Suprapubic skin (tissue), 4 donors: ENCODE data around the gene RPL7A. TPM values are rescaled to one million over a fixed set of nuclear protein-coding genes. Genes with fewer than 3 reads are reported as not detected.
"Not testable (repeated sequence)": the region's sequence is repeated elsewhere in the genome, so short reads cannot be mapped to it uniquely, and the experiment has no call there.

Source experiments
- DNase-seq, 2 donors: peaks; one replicate each; pipeline ENCODE4 v3.0.0-alpha.2; 2019; ENCODE audit warnings: low spot score in 2 of 2
- H3K27ac ChIP-seq: fragments of 200-600 bp; sonication (generic); one replicate; pipeline ENCODE4 v1.5.1; 2019
- H3K27me3 ChIP-seq: fragments of 200-600 bp; sonication (generic); one replicate; pipeline ENCODE4 v1.5.1; 2019
- H3K36me3 ChIP-seq: fragments of 200-600 bp; sonication (generic); one replicate; pipeline ENCODE4 v1.5.1; 2019
- H3K4me1 ChIP-seq: fragments of 200-600 bp; sonication (generic); one replicate; pipeline ENCODE4 v1.5.1; 2019
- H3K4me3 ChIP-seq: fragments of 200-600 bp; sonication (generic); one replicate; pipeline ENCODE4 v1.5.1; 2019; ENCODE audit warnings: mild to moderate bottlenecking
- H3K9me3 ChIP-seq: fragments of 200-600 bp; sonication (generic); one replicate; pipeline ENCODE4 v1.5.1; 2019
- CTCF ChIP-seq, 2 donors: fragments of 200-600 bp in 1 of 2; fragments of 450-650 bp in 1 of 2; sonication (generic) in 1 of 2; IDR thresholded peaks; one replicate each; pipeline ENCODE4 v1.5.1; 2016 to 2019; ENCODE audit warnings: antibody characterized with exemption in 2 of 2, mild to moderate bottlenecking in 1 of 2, moderate library complexity in 1 of 2
- EP300 ChIP-seq: sonication (generic); formaldehyde crosslinking; IDR thresholded peaks from one replicate; pipeline ENCODE4 v1.6.1; 2017; ENCODE audit warnings: antibody characterized with exemption
- POLR2A ChIP-seq, 2 donors: fragments of 450-650 bp; IDR thresholded peaks; one replicate each; pipeline ENCODE4 v1.6.1; 2017; ENCODE audit warnings: antibody characterized with exemption in 2 of 2, mild to moderate bottlenecking in 2 of 2, moderate library complexity in 2 of 2
- POLR2AphosphoS5 ChIP-seq, 3 donors: sonication (generic); formaldehyde crosslinking; IDR thresholded peaks; one replicate each; pipeline ENCODE4 v1.6.1; 2017; ENCODE audit warnings: antibody characterized with exemption in 3 of 3
- WGBS: methylation state at CpG from one replicate; pipeline ENCODE4 v1.1.5; 2018; 5-methylcytosine and 5-hydroxymethylcytosine counted together
- total RNA-seq, 4 donors: library from RNA; depleted of rRNA; stranded (reverse); fragments of >200 nt; gene quantifications; one replicate each; pipeline ENCODE4 v1.1.0, GENCODE V29; 2016

RPL7A gene
- total RNA-seq: 1,000 to 10,000 TPM; 1,468 to 3,048 (median 2,531) TPM

- Histone ChIP-seq H3K9me3 (no peaks in the 10 kb centered on the region), H3K4me1 (peaks cover 41% of the 10 kb centered on the region), H3K36me3 (peaks cover 63% of the 10 kb centered on the region), H3K27ac (peak within 1 kb of the TSS; percentile 94), H3K27me3 (no peaks in the 10 kb centered on the region), H3K4me3 (peak within 1 kb of the TSS; percentile 97)
- under 1% methylated on average over 41 of the region's 64 CpGs for WGBS
- peak; percentile 94 to 97 for DNase-seq
- TF ChIP-seq CTCF (IDR thresholded peaks at IDR 0.05): peak in 1 of 2 donors; percentile 15
- peak; percentile 87 for TF ChIP-seq POLR2A (IDR thresholded peaks at IDR 0.05)
- TF ChIP-seq POLR2AphosphoS5 (IDR thresholded peaks at IDR 0.05): peak; percentile 88 to 99 (median 97)
- TF ChIP-seq EP300: no peak
Measured at GRCh38 chr9:133347985-133348717, at the start of gene RPL7A, which contains the start of gene MED22. RPL7A (plus strand) TSS chr9:133348218; CDS start chr9:133348244, 26 bp downstream. MED22 (minus strand) TSS chr9:133348131; CDS start chr9:133346662, 1,469 bp downstream.

- H3K36me3 ChIP-seq, H3K9me3 ChIP-seq, H3K4me1 ChIP-seq, H3K4me3 ChIP-seq, H3K27ac ChIP-seq: not testable (repeated sequence)
- WGBS: 45% methylated on average over 9 of the region's 16 CpGs
- peak in 1 of 2 donors; percentile 1 for DNase-seq
- H3K27me3 ChIP-seq: peaks cover 19% of the 10 kb centered on the region
Measured at GRCh38 chr9:133299996-133300395, 48.0 kb upstream of the RPL7A start.

- no peak overlapping the region for H3K27ac ChIP-seq
Measured at GRCh38 chr9:133301253-133302230, 46.5 kb upstream of the RPL7A start.

GRCh38 chr9:133303266-133304157 lies 44.5 kb upstream of the RPL7A start:
- peak in 1 of 2 donors; percentile 55 for DNase-seq
- H3K27me3 ChIP-seq: peaks cover 14% of the 10 kb centered on the region
- 76% methylated on average over 24 of the region's 26 CpGs for WGBS
- TF ChIP-seq CTCF (IDR thresholded peaks at IDR 0.05): no peak
- no peak for TF ChIP-seq EP300
- no peak for TF ChIP-seq POLR2AphosphoS5 (IDR thresholded peaks at IDR 0.05)
- no peak for TF ChIP-seq POLR2A (IDR thresholded peaks at IDR 0.05)
- H3K27ac ChIP-seq: no peak overlapping the region
- no peaks in the 10 kb centered on the region for H3K9me3 ChIP-seq
- no peak overlapping the region for H3K4me3 ChIP-seq
- H3K36me3 ChIP-seq: no peaks in the 10 kb centered on the region
- H3K4me1 ChIP-seq: no peaks in the 10 kb centered on the region

More at GRCh38 chr9:133301253-133302230, 46.5 kb upstream of the RPL7A start:
- Histone ChIP-seq H3K36me3 (no peaks in the 10 kb centered on the region), H3K9me3 (no peaks in the 10 kb centered on the region), H3K27me3 (peaks cover 14% of the 10 kb centered on the region), H3K4me1 (no peaks in the 10 kb centered on the region), H3K4me3 (no peak overlapping the region)
- peak in 1 of 2 donors; percentile 71 for DNase-seq
- 86% methylated on average over 13 of the region's 13 CpGs for WGBS
- no peak for TF ChIP-seq CTCF (IDR thresholded peaks at IDR 0.05)
- TF ChIP-seq EP300: no peak
- no peak for TF ChIP-seq POLR2A (IDR thresholded peaks at IDR 0.05)
- TF ChIP-seq POLR2AphosphoS5 (IDR thresholded peaks at IDR 0.05): no peak

- no peak overlapping the region for H3K4me3 ChIP-seq
- no peaks in the 10 kb centered on the region for H3K9me3 ChIP-seq
- H3K4me1 ChIP-seq: no peaks in the 10 kb centered on the region
- WGBS: 40% methylated on average over 12 of the region's 13 CpGs
- TF ChIP-seq POLR2AphosphoS5 (IDR thresholded peaks at IDR 0.05) (no peak), EP300 (no peak), POLR2A (IDR thresholded peaks at IDR 0.05) (no peak), CTCF (IDR thresholded peaks at IDR 0.05) (no peak)
- no peak overlapping the region for H3K27ac ChIP-seq
- H3K36me3 ChIP-seq: no peaks in the 10 kb centered on the region
- peak in 1 of 2 donors; percentile 53 for DNase-seq
- H3K27me3 ChIP-seq: peaks cover 10% of the 10 kb centered on the region
Measured at GRCh38 chr9:133304158-133304470, 43.9 kb upstream of the RPL7A start.
